Activated T-helper 1 cell treated with anti-CD3 and anti-CD28 coated beads, Interleukin-12 subunit alpha, Interleukin-12 subunit beta, Interleukin-2, Interleukin-4 antibody, amounts not matched to agents 30 ng/mL and 10 ng/mL and 1 ng/mL, durations not matched to agents 14 hours and 24 hours and 36 hours (primary cell): ENCODE data around the gene KLK13. TPM values are rescaled to one million over a fixed set of nuclear protein-coding genes. Genes with fewer than 3 reads are reported as not detected.

ENCODE experiments used
- DNase-seq: peaks from one replicate; pipeline ENCODE4 v3.0.0; 2021; ENCODE audit warnings: low spot score
- H3K27ac Mint-ChIP-seq: one replicate; pipeline ENCODE4 v1.8.0; 2021; ENCODE audit warnings: mild to moderate bottlenecking, mixed read lengths
- H3K27me3 Mint-ChIP-seq: one replicate; pipeline ENCODE4 v1.8.0; 2022; ENCODE audit warnings: mild to moderate bottlenecking, moderate library complexity, mixed read lengths; ENCODE audit not compliant: insufficient read depth
- H3K36me3 Mint-ChIP-seq: one replicate; pipeline ENCODE4 v1.8.0; 2021; ENCODE audit warnings: low read depth, mixed read lengths
- H3K4me1 Mint-ChIP-seq: one replicate; pipeline ENCODE4 v1.8.0; 2021; ENCODE audit warnings: low read depth, mixed read lengths
- H3K4me3 Mint-ChIP-seq: one replicate; pipeline ENCODE4 v1.8.0; 2021; ENCODE audit warnings: mild to moderate bottlenecking, moderate library complexity, mixed read lengths
- H3K9me3 Mint-ChIP-seq: one replicate; pipeline ENCODE4 v1.8.0; 2021; ENCODE audit warnings: mixed read lengths
- intact Hi-C: fragments of 100-400 bp; cut with micrococcal nuclease; formaldehyde crosslinking; loops from one replicate; pipeline ENCODE4 v1.15.1; 2024
- total RNA-seq: library from RNA; stranded (reverse); gene quantifications from 2 replicates; pipeline ENCODE4 v1.2.3, GENCODE V29; 2022

KLK13 gene
- total RNA-seq, 1 donor from 2014 or later: not detected

DNA sequence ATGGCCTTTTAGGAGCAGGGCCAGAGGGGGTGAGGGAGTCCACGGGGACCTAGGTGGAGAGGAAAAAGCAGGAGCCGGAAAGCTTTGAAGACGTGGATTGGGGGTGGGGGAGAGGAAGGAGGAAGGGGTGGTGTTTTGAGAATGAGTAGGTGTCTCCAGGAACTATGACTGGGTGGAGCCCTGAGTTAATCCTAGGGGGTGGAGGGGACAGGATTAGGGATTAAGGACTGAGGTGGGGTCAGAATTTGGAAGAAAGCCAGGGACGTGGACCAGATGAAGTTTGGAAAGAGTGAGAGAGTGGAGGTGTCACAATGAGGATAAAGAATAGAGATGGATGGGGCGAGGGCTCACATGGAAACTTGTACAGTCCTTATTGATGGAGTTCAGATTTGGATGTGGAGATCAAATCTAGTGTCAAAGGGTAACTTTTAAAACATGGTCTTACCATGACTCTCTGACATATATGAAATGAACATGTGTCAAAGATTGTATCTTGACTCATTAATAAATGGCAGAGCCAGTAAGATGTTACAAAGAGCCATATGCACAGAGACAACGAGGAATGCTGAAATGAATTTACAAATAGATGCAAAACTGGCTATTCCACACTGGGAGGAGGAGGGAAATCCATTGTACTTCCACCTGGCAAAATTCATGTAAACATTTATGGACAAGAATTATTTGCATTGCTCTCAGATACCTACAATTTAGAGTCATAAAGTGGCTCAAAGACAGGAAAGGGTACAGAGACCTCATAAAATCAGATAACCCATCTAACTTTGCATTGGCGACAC lies 1.7 kb upstream of the KLK13 start:
- H3K4me1 Mint-ChIP-seq: no peaks in the 10 kb centered on the region
- H3K9me3 Mint-ChIP-seq: no peaks in the 10 kb centered on the region
- no peaks in the 10 kb centered on the region for H3K36me3 Mint-ChIP-seq
- intact Hi-C loops: no loop called here
- H3K27ac Mint-ChIP-seq: no peak overlapping the region
- peaks cover 23% of the 10 kb centered on the region for H3K27me3 Mint-ChIP-seq
- no peak overlapping the region for H3K4me3 Mint-ChIP-seq
- no peak for DNase-seq

DNA sequence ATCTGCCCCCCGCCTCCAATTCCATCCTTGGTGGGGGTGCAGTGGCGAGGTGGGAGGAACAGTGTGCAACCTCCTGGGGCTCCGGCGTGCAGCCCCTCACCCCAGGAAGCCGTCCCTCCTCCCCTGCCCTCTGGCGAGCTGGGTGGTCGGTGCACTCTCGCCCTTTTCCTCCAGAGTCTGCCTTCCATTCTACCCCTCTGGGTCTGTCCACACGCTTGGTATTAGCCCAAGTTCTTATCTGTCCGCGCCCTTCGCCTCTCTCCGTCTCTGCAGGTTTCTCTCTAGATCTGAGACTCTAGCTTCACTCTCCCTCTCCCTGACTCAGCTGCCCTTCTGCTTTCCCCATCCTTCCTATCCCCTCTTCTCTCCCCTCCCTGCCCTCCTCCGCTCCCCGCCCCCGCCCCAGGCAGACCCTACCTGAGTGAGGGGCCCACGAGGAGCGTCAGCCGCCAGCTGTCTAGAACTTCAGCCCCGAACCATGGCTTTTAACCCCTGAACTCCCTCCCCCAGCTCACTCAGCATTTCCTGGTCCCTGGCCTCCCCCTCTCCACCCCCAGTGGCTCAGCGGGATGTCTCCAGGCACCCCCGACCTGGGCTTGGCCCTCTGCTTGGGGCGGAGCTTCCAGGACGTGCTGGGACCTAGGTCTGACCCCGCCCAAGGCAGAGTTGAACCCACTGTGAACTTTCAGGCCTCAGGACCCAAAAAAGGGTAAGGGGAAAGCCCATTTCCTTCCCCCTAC lies 499 bp upstream of the KLK13 start:
- H3K4me1 Mint-ChIP-seq: no peaks in the 10 kb centered on the region
- H3K9me3 Mint-ChIP-seq: no peaks in the 10 kb centered on the region
- H3K27ac Mint-ChIP-seq: no peak overlapping the region
- H3K27me3 Mint-ChIP-seq: peaks cover 20% of the 10 kb centered on the region
- no peaks in the 10 kb centered on the region for H3K36me3 Mint-ChIP-seq
- no peak for DNase-seq
- H3K4me3 Mint-ChIP-seq: no peak overlapping the region
- intact Hi-C loops: no loop called here

DNA sequence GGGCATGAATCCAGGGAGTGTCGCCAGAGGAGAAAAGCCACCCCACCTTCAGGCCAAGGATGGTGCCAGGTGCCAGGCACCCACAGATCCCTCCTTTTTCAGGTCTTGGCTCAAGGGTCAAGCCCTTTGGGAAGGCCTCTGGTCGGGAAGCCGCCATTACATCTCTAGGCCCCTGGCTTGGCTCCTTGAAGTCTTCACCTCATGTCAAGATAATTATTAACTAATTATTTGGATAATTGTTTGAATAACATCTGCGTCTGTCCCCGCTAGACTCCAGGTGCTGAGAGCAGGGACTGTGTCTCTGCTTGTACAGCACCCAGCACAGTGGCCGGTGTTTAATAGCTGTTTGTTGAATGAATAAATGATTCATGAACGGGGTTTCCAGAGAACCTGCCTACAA lies 1.2 kb downstream of the KLK13 start:
- peaks cover 20% of the 10 kb centered on the region for H3K27me3 Mint-ChIP-seq
- H3K4me3 Mint-ChIP-seq: no peak overlapping the region
- H3K9me3 Mint-ChIP-seq: no peaks in the 10 kb centered on the region
- no peaks in the 10 kb centered on the region for H3K36me3 Mint-ChIP-seq
- H3K27ac Mint-ChIP-seq: no peak overlapping the region
- intact Hi-C loops: no loop called here
- no peaks in the 10 kb centered on the region for H3K4me1 Mint-ChIP-seq
- DNase-seq: no peak

DNA sequence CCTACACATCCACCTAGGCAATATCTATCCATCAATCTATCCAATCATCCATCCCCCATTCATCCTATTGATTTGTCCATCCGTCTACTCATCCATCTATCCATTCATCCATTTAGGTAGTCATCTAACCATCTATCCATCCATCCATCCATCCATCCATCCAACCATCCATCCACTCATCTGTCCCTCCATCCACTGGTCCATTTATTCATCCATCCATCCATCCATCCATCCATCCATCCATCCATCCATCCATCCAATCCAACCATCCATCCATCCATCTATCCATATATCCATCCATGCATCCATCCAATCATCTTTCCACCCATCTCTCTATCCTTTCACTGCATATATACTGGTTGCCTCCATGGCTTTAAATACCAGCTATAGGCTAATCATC lies 3.9 kb downstream of the KLK13 start:
- Mint-ChIP-seq H3K4me1 (no peaks in the 10 kb centered on the region), H3K27me3 (peaks cover 12% of the 10 kb centered on the region), H3K4me3 (no peak overlapping the region), H3K9me3 (no peaks in the 10 kb centered on the region), H3K27ac (no peak overlapping the region), H3K36me3 (no peaks in the 10 kb centered on the region)
- no peak for DNase-seq
- intact Hi-C loops: no loop called here

GRCh38 chr19:51060336-51060735 lies 4.6 kb downstream of the KLK13 start:
- H3K36me3 Mint-ChIP-seq: no peaks in the 10 kb centered on the region
- no peaks in the 10 kb centered on the region for H3K4me1 Mint-ChIP-seq
- peaks cover 13% of the 10 kb centered on the region for H3K27me3 Mint-ChIP-seq
- DNase-seq: no peak
- intact Hi-C loops: no loop called here
- no peak overlapping the region for H3K4me3 Mint-ChIP-seq
- H3K9me3 Mint-ChIP-seq: no peaks in the 10 kb centered on the region
- no peak overlapping the region for H3K27ac Mint-ChIP-seq

DNA sequence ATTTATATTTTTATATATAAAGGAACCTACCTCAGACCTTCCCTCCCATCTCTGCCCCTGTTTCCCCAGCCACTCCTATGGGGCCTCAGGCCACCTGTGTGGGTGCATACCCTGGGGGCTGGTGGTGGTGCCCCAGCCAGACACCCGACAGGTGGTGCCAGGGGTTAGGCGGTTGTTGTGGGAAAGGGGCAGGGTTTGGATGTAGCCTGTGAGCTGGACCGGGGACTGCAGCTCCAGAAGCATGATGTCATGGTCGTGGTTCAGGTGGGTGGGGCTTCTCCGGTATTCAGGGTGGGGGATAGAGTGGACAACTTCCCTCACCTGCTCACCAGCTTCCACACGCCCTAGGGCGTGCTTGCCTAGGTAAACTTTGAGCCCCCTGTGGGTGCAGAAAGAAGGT lies 5.2 kb downstream of the KLK13 start:
- H3K27me3 Mint-ChIP-seq: peaks cover 13% of the 10 kb centered on the region
- no peaks in the 10 kb centered on the region for H3K4me1 Mint-ChIP-seq
- no peak for DNase-seq
- no peak overlapping the region for H3K27ac Mint-ChIP-seq
- intact Hi-C loops: no loop called here
- no peaks in the 10 kb centered on the region for H3K9me3 Mint-ChIP-seq
- no peaks in the 10 kb centered on the region for H3K36me3 Mint-ChIP-seq
- no peak overlapping the region for H3K4me3 Mint-ChIP-seq

GRCh38 chr19:51055866-51056265 lies 9.0 kb downstream of the KLK13 start:
- intact Hi-C loops: no loop called here
- H3K4me3 Mint-ChIP-seq: no peak overlapping the region
- H3K27me3 Mint-ChIP-seq: peaks cover 4% of the 10 kb centered on the region
- H3K36me3 Mint-ChIP-seq: no peaks in the 10 kb centered on the region
- no peak overlapping the region for H3K27ac Mint-ChIP-seq
- H3K4me1 Mint-ChIP-seq: no peaks in the 10 kb centered on the region
- no peaks in the 10 kb centered on the region for H3K9me3 Mint-ChIP-seq
- no peak for DNase-seq

- intact Hi-C loops: no loop called here
- H3K27ac Mint-ChIP-seq: no peak overlapping the region
- no peaks in the 10 kb centered on the region for H3K36me3 Mint-ChIP-seq
- peaks cover 14% of the 10 kb centered on the region for H3K27me3 Mint-ChIP-seq
- no peaks in the 10 kb centered on the region for H3K9me3 Mint-ChIP-seq
- no peaks in the 10 kb centered on the region for H3K4me1 Mint-ChIP-seq
- no peak for DNase-seq
- H3K4me3 Mint-ChIP-seq: no peak overlapping the region
Measured at GRCh38 chr19:51047031-51047335, 17.9 kb downstream of the KLK13 start.

DNA sequence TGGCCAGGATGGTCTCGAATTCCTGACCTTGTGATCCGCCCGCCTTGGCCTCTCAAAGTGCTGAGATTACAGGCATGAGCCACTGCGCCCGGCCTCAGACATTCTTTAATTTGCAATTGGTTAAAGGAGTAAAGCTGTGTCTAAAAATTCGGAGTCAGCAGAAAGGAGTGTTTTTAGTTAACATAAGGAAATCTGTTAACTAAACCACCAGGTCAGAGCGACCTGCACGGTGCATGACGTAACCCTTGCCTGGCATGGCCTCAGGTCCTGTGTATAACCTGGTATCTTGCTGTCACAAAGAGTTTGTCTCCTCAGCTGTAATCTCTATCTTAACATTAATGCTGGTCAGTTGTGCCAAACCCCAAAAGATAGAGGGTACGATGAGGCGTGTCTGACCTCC lies 20.6 kb downstream of the KLK13 start:
- no peak overlapping the region for H3K27ac Mint-ChIP-seq
- H3K36me3 Mint-ChIP-seq: no peaks in the 10 kb centered on the region
- H3K4me1 Mint-ChIP-seq: no peaks in the 10 kb centered on the region

GRCh38 chr19:51043497-51043896 lies 21.4 kb downstream of the KLK13 start:
- Mint-ChIP-seq H3K4me1 (no peaks in the 10 kb centered on the region), H3K27ac (no peak overlapping the region), H3K4me3 (no peak overlapping the region), H3K9me3 (no peaks in the 10 kb centered on the region), H3K36me3 (no peaks in the 10 kb centered on the region), H3K27me3 (peaks cover 14% of the 10 kb centered on the region)
- no peak for DNase-seq
- intact Hi-C loops: no loop called here

More for the DNA sequence above, 20.6 kb downstream of the KLK13 start:
- Mint-ChIP-seq H3K9me3 (no peaks in the 10 kb centered on the region), H3K27me3 (peaks cover 14% of the 10 kb centered on the region), H3K4me3 (no peak overlapping the region)
- intact Hi-C loops: no loop called here
- DNase-seq: no peak

GRCh38 chr19:51040151-51040550 lies 24.7 kb downstream of the KLK13 start:
- no peak for DNase-seq
- intact Hi-C loops: no loop called here
- Mint-ChIP-seq H3K9me3 (no peaks in the 10 kb centered on the region), H3K4me3 (no peak overlapping the region), H3K27me3 (no peaks in the 10 kb centered on the region), H3K36me3 (no peaks in the 10 kb centered on the region), H3K4me1 (no peaks in the 10 kb centered on the region), H3K27ac (no peak overlapping the region)

DNA sequence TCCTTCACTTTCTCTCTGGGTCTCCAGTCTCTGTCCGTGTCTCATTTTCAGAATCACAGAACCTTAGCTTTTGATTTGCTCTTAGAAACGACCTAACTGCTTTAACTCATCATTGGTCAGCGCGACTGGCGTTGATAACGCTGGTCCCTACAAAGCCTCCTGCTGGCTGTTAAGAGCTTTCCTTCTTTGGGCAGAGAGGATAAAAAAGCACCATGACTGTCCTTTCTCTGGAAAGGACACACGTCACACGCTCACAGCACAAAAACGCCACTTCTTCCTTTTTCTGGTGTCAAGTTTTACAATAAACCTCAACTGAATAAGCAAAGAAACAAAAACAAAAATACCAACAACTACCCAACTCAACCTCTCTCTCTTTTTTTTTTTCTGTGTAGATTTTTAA lies 28.4 kb downstream of the KLK13 start:
- intact Hi-C loops: no loop called here
- Mint-ChIP-seq H3K9me3 (no peaks in the 10 kb centered on the region), H3K4me1 (no peaks in the 10 kb centered on the region), H3K27ac (no peak overlapping the region), H3K27me3 (peaks cover 3% of the 10 kb centered on the region), H3K36me3 (no peaks in the 10 kb centered on the region), H3K4me3 (no peak overlapping the region)
- no peak for DNase-seq

DNA sequence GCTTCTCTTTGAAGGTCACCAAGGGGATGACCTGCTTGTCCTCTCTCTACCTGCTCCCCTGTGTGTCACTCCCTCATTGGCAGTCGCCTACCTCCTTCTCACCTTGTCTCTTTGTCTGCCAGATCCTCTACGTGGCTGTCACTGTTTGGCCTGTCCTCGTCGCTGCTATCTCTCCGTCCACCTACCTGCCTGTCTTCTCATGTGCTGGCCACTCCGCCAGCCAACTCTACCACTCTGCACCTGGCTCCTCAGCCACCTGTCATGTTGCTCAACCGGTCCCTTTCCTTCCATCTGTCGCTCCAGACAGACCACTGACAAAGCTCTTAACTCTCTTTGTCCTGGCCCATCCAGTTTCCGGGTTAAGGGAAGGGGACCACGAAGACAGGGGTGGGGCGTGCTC lies 30.2 kb downstream of the KLK13 start, which contains the start of gene KLK12:
KLK12 (minus strand) TSS at position 299 of the 400 bp plus-strand sequence. CDS start 381 bp downstream, outside the sequence.
- no peak within 1 kb of the TSS for H3K27ac Mint-ChIP-seq
- intact Hi-C loops: no loop called here

More for the DNA sequence above, 30.2 kb downstream of the KLK13 start, which contains the start of gene KLK12:
- Mint-ChIP-seq H3K27me3 (peaks cover 3% of the 10 kb centered on the region), H3K4me3 (no peak within 1 kb of the TSS), H3K36me3 (no peaks in the 10 kb centered on the region), H3K4me1 (no peaks in the 10 kb centered on the region), H3K9me3 (no peaks in the 10 kb centered on the region)
- DNase-seq: no peak
